HG03439 (cell line): ENCODE data around the gene CHN1.

Experiments
- ATAC-seq: cut with Tn5 transposase; IDR thresholded peaks from one replicate; pipeline ENCODE4 v1.9.1; 2021; ENCODE audit warnings: mild to moderate bottlenecking, moderate library complexity; ENCODE audit not compliant: unreplicated experiment

Gene CHN1, protein sequence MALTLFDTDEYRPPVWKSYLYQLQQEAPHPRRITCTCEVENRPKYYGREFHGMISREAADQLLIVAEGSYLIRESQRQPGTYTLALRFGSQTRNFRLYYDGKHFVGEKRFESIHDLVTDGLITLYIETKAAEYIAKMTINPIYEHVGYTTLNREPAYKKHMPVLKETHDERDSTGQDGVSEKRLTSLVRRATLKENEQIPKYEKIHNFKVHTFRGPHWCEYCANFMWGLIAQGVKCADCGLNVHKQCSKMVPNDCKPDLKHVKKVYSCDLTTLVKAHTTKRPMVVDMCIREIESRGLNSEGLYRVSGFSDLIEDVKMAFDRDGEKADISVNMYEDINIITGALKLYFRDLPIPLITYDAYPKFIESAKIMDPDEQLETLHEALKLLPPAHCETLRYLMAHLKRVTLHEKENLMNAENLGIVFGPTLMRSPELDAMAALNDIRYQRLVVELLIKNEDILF

DNA sequence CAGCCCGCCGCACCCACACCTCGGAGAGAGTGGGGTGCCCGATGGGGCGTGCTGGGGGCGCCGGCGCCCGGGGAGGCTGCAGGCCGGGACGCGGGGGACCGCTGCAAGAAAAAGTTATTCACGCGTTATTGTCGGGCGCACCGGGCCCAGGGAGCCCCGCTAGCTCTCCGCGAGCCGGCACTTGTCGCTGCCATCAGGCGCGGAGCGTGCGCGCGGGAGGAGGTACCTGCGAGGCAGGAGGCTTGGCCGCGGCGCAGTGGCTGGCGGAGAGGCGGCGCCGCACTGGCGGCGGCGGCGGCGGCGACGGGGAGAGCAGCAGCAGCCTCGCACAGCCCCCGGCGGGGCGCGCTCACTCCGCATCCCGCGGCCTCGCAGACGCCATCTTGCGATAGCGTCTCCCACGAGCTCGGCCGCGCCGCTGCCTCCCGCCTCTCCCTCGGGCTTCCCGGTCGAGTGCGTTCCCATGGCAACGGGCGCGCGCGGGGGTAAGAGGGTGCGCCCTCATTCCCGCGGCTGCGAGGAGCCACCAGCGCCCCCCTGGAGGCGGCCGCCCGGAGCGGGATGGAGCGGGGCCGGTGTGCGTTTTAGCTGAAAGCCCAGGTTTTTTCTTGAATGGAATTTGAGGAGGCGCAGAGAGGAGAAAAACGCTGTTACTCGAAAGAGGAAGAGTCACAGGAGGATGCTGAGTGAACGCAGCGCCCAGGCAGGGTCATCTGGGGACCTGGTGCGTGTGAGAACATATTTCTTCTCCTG is at the start of gene CHN1:
Gene CHN1, minus strand, starts transcription at position 402 of the 753 bp plus-strand sequence. CDS start 469 bp downstream, outside the sequence.
- peak; percentile 84 for ATAC-seq

DNA sequence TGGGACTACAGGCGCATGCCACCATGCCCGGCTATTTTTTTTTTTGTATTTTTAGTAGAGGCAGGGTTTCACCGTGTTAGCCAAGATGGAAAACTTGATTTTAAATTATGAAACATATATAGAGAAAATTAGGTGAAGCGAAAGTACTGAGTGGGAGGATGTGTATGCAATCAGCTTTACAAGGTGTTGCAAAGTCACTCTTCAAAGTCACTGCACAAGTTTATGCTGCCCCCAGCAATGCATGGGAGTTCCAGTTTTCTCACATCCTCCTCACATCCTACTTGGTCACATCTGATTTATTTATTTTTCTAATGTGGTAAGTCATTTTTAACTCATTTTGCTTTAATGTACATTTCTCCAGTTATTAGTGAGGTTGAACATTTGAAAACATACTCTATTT is 49.2 kb upstream of the CHN1 start:
- no peak for ATAC-seq

DNA sequence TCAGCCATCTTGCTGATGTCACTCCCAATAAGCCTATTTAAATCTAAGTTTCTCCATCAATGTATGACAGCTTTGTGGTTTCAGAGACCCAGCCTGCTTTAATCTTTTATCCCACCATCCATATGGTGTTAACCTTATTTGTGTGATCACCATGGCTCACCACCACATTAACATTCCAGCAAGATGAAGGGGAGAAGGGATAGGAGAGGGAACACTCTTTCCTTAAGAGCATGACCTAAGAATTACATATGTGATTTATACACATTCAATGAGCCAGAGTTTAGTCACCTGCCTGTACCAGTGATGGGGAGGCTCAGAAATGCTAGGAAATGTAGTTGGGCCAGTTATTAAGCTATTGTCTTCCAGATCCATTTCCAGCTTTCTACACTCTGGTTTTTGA is 44.5 kb upstream of the CHN1 start:
- ATAC-seq: no peak

DNA sequence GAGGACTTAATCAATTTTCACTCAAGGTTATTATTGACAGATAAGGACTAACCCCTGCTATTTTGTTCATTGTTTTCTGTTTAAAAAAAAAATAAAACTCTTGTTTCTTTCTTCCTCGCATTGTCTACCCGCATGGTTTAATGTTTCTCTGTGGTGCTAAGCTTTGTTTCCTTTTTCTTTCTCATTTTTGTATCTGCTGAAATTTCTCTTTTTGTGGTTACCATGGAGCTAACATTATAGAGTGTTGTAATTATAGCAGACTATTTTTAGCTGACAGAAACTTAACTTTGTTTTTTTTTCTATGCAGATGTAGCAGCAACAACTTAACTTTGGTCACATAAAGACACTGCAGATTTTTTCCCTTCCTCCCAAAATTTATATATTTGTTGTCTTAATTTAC is 43.1 kb upstream of the CHN1 start:
- ATAC-seq: no peak

DNA sequence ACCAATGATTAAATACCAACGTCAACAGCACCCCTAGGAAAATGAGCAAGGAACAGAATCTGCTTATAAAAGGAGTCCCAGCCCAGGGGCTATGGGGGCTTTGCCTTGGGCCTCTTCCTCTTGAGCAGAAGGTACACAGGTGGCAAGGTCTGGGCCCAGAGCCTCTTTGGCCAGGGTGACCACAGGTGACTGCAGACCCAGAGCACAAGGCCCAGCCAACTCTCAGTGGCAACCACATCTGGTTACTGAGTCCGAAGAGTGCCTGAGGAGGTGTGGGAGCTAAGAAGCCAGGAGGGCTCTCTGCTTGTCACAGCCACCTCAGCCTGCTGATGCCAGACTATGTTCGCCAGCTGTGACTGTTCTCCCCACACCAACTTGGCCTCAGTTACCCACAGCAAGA is 34.3 kb upstream of the CHN1 start:
- ATAC-seq: no peak

DNA sequence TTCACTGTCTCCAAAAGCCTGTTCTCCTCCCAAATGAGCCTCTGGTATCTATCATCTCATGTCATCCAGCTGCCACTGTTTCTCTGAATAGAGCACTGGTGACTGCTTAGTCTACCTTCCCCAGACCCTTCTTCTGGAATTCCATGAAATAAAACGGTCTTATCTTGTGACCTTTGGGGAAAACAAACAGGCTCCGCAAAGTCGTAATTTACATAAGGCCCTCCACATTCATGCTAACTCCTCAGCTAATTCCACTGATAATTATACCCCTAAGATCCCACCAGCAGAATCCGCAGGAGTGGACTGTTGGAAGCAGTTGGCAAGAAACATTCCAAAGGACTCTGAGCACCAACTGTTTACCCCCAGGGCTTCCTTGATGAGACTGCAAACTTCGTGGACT is 33.9 kb upstream of the CHN1 start:
- no peak for ATAC-seq

DNA sequence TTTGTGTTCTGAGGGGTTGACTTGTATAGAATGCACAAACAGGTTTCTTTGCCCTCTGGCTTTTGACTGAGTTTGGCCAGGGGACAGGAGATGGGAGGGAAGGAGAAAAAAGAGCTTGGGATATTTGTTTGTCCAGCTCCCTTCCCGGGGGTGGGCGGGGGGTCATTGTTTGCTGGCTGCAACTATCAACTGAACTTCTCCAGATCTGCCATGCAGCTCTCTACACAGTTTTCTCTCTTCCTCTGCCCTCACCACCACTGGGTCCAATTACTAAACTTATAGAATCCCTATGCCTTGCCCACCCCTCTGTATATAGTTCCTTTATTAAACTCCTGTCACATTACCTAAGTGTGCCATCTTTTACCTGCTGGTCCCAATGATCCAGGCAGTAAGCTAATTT is 32.8 kb upstream of the CHN1 start:
- ATAC-seq: no peak

DNA sequence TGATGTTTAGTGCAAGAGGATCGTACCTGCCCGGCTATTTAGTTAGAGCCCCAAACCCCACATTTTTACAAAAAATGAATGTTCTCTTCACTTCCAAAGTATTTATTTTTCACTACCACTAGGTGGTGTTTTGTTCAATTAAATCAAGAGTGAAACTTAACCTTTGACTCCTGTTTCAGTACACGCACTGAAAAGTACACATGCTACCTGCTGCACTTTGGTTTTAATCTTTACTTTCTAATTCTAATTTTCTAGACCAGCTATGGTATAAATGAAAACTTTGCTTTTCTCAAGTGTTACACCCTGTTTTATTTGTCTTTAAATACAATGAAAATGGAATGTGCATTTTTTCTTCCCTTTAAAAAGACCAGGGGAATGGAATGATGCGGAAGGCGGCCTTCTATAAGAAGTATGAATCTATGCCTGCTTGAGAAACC is 31.4 kb upstream of the CHN1 start:
- peak; percentile 63 for ATAC-seq

DNA sequence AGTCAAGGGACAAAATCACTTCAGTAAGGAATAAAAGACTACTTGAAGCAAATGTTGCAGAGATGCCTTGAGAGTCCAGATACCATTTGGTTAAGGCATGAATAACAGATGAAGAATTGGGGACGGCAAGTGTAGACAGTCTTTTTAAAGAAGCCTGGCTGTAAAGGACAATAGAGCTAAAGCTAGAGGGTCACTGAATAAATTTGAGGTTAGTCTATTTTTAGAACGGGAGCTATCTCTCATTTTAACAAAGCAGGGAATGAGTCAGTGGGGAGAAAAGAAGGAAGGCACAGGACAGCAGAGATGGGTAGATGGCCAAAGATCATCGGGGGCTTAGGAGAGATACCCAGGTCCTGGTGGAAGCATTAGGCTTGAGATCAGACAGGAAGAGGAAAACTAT is 30.6 kb upstream of the CHN1 start:
- ATAC-seq: no peak

DNA sequence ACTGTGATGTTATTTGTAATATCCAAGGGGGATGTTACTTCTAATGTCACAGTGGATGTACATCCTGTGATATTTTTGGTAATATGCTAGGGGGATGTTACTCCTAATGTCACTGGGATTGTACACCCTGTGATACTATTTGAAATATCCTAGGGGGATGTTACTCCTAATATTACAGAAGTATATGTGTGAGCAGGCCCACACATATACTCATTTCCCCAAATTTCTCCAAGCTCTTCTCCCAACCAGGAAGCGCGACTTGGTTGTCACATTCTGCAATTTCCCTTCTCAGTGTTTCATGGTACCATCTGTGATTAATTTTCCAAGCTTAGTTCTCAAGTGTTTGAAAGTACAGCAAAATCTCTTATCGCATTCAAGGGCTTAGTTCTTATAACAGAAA is 29.5 kb upstream of the CHN1 start:
- no peak for ATAC-seq

DNA sequence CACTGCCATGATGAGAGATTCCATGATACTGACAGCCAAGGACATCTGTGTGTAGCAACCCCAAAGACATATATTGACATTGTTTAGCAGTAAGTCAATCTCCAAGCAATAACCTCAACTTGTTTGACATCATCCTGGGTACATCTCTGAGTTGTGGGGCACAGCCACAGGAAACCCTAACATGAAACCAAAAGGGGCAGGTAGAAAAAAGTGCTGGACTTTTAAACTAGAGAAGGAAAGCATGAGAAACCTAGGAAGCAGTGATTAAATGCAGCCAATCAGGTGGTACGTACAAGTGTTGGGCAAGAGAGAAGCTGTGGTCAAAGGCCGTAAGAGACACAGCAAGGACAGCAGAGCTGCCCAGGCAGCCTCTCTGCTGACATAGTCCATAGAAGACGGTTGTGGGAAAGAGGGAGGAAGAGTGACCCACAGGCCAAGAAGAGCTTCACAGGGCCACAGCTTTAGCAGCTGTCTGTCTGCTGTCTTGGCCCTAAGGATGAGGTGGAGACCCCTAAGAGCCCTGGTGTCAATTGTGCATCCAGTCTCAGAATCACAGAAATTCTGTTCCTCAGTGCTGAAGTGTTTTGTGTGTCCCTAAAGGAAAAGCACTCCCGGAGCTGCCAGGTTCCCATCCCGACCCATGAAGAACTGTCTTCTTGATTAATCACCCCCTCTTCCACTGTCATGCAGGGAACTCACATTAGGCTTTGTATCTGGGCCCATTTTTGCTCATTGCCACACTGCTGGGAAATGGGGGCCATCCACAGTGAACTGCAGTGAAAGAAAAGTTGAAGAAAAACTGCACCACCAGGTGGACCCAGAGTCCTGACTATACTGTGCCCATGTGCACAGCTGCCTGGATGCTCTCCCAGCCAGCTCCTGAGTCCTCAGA is 25.4 kb upstream of the CHN1 start:
- ATAC-seq: no peak

DNA sequence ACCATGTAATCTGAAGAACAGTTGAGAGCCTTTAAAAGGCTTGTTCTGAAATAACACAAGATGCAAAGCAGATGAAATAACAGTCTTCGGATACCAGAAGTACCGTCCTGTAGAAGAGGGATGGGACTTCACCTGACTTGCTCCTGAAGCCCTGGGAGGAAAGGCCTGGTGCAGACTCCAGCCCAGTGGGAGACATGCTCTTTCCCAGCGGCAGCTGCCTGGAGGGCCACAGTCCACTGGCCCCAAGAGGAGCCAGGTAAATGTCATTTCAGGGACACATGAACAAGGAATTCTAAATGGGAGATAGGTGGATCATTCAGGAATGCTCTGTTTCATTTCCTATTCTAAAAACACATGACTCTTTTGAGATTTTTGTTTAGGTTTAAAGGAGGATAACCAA is 22.6 kb upstream of the CHN1 start:
- ATAC-seq: no peak

DNA sequence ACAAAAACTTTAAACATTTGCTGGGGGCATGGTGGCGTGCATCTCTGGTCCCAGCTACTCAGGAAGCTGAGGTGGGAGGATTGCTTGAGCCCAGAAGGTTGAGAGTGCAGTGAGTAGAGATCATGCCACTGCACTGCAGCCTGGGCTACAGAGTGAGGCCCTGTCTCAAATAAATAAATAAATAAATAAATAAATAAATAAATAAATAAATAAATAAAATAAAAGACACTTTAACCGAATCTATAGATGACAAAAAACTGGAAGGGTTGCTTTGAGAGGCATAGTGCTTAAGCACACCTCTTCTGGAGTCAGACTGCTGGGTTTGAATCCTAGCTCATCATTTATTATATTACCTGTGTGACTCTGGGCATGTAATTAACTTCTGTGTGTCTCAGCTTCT is 21.2 kb upstream of the CHN1 start:
- ATAC-seq: no peak

DNA sequence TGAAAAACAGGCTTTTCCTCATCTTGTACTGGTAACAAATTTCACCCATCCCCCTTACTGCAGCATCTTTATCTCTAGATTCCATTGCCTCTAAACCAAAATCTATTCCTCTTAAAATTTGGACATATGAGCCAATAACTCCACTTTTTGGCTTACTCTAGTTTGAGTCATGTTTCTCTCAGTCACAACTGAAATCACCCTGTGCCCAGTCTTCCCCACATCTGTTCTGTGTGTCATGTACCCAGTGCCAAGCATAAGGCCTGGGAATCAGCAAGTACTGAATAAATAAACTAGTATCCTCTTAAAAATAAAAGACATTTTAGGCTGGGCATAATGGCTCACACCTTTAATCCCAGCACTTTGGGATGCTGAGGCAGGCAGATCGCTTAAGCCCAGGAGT is 20.8 kb upstream of the CHN1 start:
- ATAC-seq: no peak

DNA sequence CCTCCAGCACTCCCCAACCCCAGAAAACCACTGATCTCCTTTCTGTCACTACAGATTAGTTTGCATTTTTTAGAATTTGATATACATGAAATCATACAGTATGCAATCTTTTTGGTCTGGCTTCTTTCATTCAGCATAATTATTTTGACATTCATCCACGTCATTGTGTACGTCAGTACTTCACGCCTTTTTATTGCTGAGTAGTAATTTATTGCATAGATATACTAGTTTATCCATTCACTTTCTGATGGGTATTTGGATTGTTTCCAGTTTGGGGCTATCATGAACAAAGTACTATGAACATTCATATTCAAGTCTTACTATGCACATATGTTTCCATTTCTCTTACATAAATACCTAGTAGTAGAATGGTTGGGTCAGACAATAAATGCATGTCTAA is 20.1 kb upstream of the CHN1 start:
- ATAC-seq: no peak

DNA sequence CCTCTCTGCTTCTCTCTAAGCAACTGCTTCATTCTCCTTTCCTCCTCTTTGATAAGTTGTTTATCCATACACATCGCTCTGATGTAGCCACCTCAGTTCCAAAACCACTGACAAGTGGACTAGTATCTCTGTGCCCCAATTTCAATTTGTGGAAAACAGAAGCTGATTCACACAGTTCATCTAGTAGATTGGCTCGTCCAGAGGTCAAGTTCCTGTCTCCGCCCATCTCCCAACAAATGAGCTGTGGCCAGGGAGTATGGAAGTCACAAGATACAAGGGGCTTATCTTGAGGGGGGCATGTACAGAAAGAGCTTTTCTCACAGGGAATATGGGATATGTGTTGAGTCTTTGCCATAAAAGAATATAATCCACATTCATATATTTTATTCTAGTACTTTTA is 17.7 kb upstream of the CHN1 start:
- ATAC-seq: no peak

DNA sequence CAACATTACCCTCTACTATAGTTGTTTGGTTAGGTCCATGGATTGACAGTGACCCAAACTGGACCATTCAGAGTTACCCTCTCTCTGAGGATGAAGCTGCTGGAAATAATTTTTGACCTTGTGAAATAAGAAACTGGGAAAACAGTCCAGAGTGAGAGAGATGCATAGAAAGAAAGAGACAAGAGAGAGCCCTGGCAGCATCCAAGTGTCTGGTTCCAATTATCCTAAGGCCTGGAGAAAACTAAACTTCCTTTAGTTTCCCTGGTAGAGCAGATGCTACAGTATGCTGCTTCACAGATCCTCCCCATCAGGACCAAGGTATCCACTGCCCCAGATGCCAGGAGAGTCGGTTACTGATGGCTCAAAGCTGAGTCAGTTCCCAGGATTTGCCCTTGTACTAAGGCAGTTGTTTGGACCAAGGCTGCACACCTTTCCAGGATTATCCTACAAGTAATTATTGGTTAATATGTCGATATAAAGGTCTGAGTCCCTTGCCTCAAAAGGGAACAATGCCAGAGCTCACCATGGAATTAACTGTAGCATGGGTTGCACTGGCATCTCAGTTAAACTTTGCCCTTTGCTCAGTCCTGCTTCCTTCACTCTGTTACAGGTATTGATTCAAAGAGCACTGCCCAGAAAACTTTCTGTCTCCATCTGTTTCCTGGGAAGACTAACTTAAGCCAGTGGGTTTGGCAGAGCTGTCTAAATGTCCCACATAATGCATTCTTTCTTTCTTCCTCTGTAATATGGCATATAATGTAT is 14.6 kb upstream of the CHN1 start:
- ATAC-seq: no peak

DNA sequence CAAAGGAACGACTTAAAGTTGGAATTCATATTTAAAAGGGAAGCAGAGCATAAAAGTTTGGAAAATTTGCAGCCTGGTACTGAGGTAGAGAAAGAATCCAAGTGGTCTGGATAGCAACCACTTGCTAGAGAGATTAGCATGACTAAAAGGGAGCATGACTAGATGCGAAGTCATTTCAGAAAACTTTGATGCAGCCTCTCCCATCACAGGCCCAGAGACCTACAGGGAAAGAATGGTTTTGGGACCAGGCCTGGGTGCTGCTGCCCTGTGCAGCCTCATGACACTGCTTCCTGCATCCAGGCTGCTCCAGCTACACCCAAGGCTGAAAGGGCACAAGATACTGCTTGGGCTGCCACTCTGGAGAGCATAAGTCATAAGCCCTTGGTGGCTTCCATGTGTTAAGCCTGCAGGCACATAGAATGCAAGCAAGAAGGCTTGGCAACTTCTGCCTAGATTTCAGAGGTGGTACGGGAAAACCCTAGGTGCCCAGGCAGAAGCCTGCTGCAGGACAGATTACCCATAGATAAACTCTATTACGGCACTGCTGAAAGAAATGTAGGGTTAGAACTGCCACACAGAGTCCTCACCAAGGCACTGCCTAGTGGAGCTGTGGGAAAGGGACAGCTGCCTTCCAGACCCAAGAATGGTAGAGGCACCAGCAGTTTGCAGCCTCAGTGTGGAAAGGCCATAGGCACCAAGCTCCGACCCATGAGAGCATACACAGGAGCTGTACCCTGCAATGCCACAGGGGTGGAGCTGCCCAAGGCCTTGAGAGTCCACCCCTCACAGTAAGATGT is 12.6 kb upstream of the CHN1 start:
- no peak for ATAC-seq

DNA sequence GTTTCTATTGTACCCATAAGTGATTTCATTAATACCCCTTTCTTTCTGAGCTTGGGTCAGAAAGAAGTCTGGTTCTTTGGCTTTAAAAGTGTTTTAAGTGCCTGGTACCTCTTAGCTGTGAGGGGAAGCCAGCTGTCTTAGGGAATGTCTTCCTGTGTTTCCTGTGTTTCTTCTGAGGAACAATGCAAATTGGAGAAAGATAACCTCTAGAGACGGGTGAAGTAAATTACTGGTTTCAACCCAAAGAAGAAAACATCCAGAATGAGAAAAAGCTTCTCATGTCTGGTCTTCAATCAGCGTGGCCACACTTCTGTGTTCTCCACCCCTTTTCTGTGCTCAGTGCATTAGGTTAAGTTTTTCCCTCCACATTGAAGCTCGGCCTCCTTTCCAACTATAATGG is 10.2 kb upstream of the CHN1 start:
- ATAC-seq: no peak

DNA sequence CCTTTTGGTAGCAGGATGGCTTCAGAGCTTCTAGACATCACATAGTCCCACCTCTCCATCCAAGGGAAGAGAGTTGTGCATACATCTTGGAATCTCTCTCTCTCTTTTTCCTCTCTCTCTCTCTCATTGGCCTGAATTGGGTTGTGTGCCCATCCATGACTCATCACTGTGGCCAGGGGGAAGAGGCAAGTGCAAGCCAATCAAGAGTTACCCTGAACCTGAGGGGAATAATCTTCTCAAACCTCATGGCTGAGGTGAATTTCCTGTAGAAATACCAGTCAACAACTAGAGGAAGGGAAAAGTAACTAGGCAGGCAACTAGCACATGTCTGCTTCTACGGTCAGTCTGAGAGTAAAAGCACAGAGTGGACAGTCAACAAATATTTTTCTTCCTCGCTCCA is 7.3 kb upstream of the CHN1 start:
- no peak for ATAC-seq
